Activated naive CD8-positive, alpha-beta T cell treated with anti-CD3 and anti-CD28 coated beads, Interleukin-2, amount 10 ng/mL, durations not matched to agents 7 days and 5 days (primary cell): ENCODE data around the gene ROBO1. TPM values are rescaled to one million over a fixed set of nuclear protein-coding genes. Genes with fewer than 3 reads are reported as not detected.
"Not testable (repeated sequence)": the region's sequence is repeated elsewhere in the genome, so short reads cannot be mapped to it uniquely, and the experiment has no call there.

Experiments used
- ATAC-seq: fragments of 150-1000 bp; cut with Tn5 transposase; one replicate; pipeline ENCODE4 v1.10.0; 2021; ENCODE audit warnings: low read depth, moderate library complexity
- POLR2A ChIA-PET: fragments of 350-600 bp; sonication (Branson Sonifier 250); formaldehyde crosslinking; loops from one replicate; lab custom pipeline; 2021; ENCODE audit warnings: antibody characterized with exemption; lab: Charles Lee
- DNase-seq: peaks from one replicate; pipeline ENCODE4 v3.0.0; 2021
- H3K27ac Mint-ChIP-seq: one replicate; pipeline ENCODE4 v1.8.0; 2022; ENCODE audit warnings: mild to moderate bottlenecking, mixed read lengths
- H3K27me3 Mint-ChIP-seq: one replicate; pipeline ENCODE4 v1.8.0; 2022; ENCODE audit warnings: mild to moderate bottlenecking, moderate library complexity, mixed read lengths
- H3K36me3 Mint-ChIP-seq: one replicate; pipeline ENCODE4 v1.8.0; 2021; ENCODE audit warnings: mild to moderate bottlenecking, mixed read lengths
- H3K4me1 Mint-ChIP-seq: one replicate; pipeline ENCODE4 v1.8.0; 2021; ENCODE audit warnings: mixed read lengths
- H3K4me3 Mint-ChIP-seq: one replicate; pipeline ENCODE4 v1.8.0; 2022; ENCODE audit warnings: mild to moderate bottlenecking, moderate library complexity, mixed read lengths
- H3K9me3 Mint-ChIP-seq: one replicate; pipeline ENCODE4 v1.8.0; 2021; ENCODE audit warnings: mixed read lengths
- total RNA-seq, 2 experiments: library from RNA; stranded (reverse); gene quantifications; one replicate each; pipeline ENCODE4 v1.2.3, GENCODE V29; 2021

Gene ROBO1
- total RNA-seq, 2 experiments from 2014 or later: 5.3 to 5.4 TPM

DNA sequence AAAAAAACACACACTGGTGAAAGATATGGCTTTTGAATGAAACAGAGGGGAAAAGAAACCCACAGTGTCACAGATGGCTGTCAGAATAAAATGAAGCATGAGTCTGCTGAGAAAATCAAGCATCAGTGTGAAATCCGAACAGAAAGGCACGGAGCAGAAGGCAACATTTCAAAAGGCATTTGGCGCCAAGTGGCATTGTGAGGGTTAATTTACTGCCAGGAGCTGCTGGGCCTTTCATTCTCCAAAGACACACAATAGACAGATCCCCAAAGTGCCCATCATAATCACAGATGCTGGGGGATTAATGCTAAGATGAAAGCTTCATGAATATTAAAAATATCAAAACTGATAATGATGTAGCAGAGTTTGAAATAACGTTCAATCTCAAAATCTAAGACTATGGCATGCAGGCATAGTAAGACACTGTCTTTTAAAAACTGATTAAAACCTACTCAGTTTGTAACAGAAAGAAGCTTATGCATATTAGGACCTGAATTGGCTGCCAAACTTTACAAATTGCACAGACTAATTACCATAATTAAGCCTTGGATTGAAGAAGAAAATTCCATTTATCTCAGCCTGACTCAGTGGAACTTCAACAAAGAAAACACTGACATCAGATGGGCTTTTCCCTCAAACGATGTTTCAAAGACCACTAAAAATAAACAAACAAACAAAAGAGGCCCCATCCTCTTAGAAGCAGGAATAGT, 589.2 kb downstream of the ROBO1 start:
- no peaks in the 10 kb centered on the region for H3K27me3 Mint-ChIP-seq
- POLR2A ChIA-PET: no interaction called here

DNA sequence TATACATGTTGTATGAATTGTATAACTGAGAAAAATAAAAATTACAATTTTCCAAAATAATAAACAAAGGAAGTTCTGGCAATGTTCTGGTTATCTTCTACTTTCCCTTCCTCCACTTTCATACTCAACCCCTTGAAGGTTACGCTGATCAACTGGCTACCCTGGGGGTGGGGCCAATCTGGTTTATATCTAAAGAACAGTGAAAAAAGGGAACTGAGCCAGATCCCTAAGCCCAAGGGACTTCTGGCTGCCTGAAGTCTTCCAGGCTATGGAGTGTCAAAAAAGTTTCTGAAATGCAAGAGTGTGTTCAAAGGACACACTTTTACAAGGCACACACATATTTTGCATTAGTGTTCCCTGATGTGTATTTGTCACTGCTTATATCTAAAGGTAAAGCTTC, 591.9 kb downstream of the ROBO1 start:
- Mint-ChIP-seq H3K9me3 (no peaks in the 10 kb centered on the region), H3K4me1 (no peaks in the 10 kb centered on the region), H3K27ac (no peak overlapping the region), H3K27me3 (no peaks in the 10 kb centered on the region), H3K4me3 (no peak overlapping the region), H3K36me3 (no peaks in the 10 kb centered on the region)
- POLR2A ChIA-PET: no interaction called here
- ATAC-seq (no peak), DNase-seq (no peak)

More for the DNA sequence above, 589.2 kb downstream of the ROBO1 start:
- Mint-ChIP-seq H3K4me1 (no peaks in the 10 kb centered on the region), H3K36me3 (no peaks in the 10 kb centered on the region), H3K9me3 (no peaks in the 10 kb centered on the region), H3K4me3 (no peak overlapping the region), H3K27ac (no peak overlapping the region)
- DNase-seq: no peak
- ATAC-seq: no peak

DNA sequence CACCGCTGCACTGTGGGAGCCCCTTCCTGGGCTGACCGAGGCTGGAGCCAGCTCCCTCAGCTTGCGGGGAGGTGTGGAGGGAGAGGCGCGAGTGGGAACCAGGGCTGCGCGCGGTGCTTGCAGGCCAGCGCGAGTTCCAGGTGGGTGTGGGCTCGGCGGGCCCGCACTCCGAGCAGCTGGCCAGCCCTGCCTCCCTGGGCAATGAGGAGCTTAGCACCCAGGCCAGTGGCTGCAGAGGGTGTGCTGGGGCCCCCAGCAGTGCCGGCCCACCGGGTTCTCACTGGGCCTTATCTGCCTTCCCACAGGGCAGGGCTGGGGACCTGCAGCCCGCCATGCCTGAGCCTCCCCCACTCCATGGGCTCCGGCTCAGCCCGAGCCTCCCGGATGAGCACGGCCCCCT, 594.5 kb downstream of the ROBO1 start:
- H3K27ac Mint-ChIP-seq, ATAC-seq, H3K4me1 Mint-ChIP-seq, DNase-seq, H3K27me3 Mint-ChIP-seq, POLR2A ChIA-PET, H3K4me3 Mint-ChIP-seq, H3K36me3 Mint-ChIP-seq, H3K9me3 Mint-ChIP-seq: not testable (repeated sequence)

GRCh38 chr3:79172241-79172640, 595.6 kb downstream of the ROBO1 start:
- H3K4me3 Mint-ChIP-seq: no peak overlapping the region
- no peaks in the 10 kb centered on the region for H3K4me1 Mint-ChIP-seq
- H3K9me3 Mint-ChIP-seq: no peaks in the 10 kb centered on the region
- DNase-seq (no peak), ATAC-seq (no peak)
- no peaks in the 10 kb centered on the region for H3K36me3 Mint-ChIP-seq
- POLR2A ChIA-PET: no interaction called here
- no peaks in the 10 kb centered on the region for H3K27me3 Mint-ChIP-seq
- no peak overlapping the region for H3K27ac Mint-ChIP-seq

GRCh38 chr3:79170021-79170420, 597.8 kb downstream of the ROBO1 start:
- H3K9me3 Mint-ChIP-seq: peaks cover 4% of the 10 kb centered on the region
- DNase-seq (no peak), ATAC-seq (no peak)
- no peak overlapping the region for H3K4me3 Mint-ChIP-seq
- H3K36me3 Mint-ChIP-seq: no peaks in the 10 kb centered on the region
- no peaks in the 10 kb centered on the region for H3K4me1 Mint-ChIP-seq
- H3K27ac Mint-ChIP-seq: no peak overlapping the region
- POLR2A ChIA-PET: no interaction called here
- H3K27me3 Mint-ChIP-seq: no peaks in the 10 kb centered on the region

- Mint-ChIP-seq H3K4me1 (no peaks in the 10 kb centered on the region), H3K27me3 (no peaks in the 10 kb centered on the region), H3K4me3 (no peak overlapping the region), H3K27ac (no peak overlapping the region), H3K36me3 (no peaks in the 10 kb centered on the region), H3K9me3 (peaks cover 4% of the 10 kb centered on the region)
- DNase-seq: no peak
- POLR2A ChIA-PET: no interaction called here
- ATAC-seq: no peak
Observed at GRCh38 chr3:79167651-79168416, 600.0 kb downstream of the ROBO1 start.

GRCh38 chr3:79162653-79163052, 605.1 kb downstream of the ROBO1 start:
- ATAC-seq (no peak), DNase-seq (no peak)
- Mint-ChIP-seq H3K36me3 (no peaks in the 10 kb centered on the region), H3K27ac (no peak overlapping the region), H3K4me3 (no peak overlapping the region), H3K4me1 (no peaks in the 10 kb centered on the region), H3K9me3 (peaks cover 4% of the 10 kb centered on the region), H3K27me3 (no peaks in the 10 kb centered on the region)
- POLR2A ChIA-PET: no interaction called here

GRCh38 chr3:79161941-79162340, 605.9 kb downstream of the ROBO1 start:
- H3K27ac Mint-ChIP-seq: no peak overlapping the region
- no peak for ATAC-seq
- H3K4me1 Mint-ChIP-seq: no peaks in the 10 kb centered on the region
- no peaks in the 10 kb centered on the region for H3K27me3 Mint-ChIP-seq
- H3K4me3 Mint-ChIP-seq: no peak overlapping the region
- no peaks in the 10 kb centered on the region for H3K36me3 Mint-ChIP-seq
- POLR2A ChIA-PET: no interaction called here
- peaks cover 4% of the 10 kb centered on the region for H3K9me3 Mint-ChIP-seq
- DNase-seq: no peak

DNA sequence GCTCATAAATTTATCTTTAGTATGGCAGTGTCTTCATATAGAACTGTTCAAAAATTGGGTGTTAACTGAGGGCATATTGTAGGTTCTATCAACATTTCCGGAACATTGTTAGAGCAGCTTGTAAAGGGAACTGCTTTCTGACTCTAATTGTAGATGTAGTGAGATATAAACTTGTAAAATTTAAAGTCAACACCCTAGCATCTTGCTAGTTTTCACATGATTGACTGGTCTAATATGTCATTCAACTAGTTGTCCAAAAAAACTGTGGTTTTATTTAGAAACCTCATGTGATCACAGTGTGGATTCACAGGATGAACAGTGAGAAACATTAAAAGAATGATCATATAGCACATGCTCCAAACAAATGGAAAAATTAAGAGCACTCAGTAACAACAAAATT, 607.4 kb downstream of the ROBO1 start:
- no peak overlapping the region for H3K4me3 Mint-ChIP-seq
- H3K9me3 Mint-ChIP-seq: no peaks in the 10 kb centered on the region
- POLR2A ChIA-PET: no interaction called here
- ATAC-seq: no peak
- H3K27me3 Mint-ChIP-seq: no peaks in the 10 kb centered on the region
- DNase-seq: no peak
- H3K36me3 Mint-ChIP-seq: no peaks in the 10 kb centered on the region
- no peaks in the 10 kb centered on the region for H3K4me1 Mint-ChIP-seq
- H3K27ac Mint-ChIP-seq: no peak overlapping the region

GRCh38 chr3:79159736-79160135, 608.1 kb downstream of the ROBO1 start:
- no peak overlapping the region for H3K27ac Mint-ChIP-seq
- H3K4me3 Mint-ChIP-seq: no peak overlapping the region
- no peaks in the 10 kb centered on the region for H3K27me3 Mint-ChIP-seq
- no peaks in the 10 kb centered on the region for H3K4me1 Mint-ChIP-seq
- H3K36me3 Mint-ChIP-seq: no peaks in the 10 kb centered on the region
- POLR2A ChIA-PET: no interaction called here
- no peaks in the 10 kb centered on the region for H3K9me3 Mint-ChIP-seq
- no peak for ATAC-seq
- no peak for DNase-seq

DNA sequence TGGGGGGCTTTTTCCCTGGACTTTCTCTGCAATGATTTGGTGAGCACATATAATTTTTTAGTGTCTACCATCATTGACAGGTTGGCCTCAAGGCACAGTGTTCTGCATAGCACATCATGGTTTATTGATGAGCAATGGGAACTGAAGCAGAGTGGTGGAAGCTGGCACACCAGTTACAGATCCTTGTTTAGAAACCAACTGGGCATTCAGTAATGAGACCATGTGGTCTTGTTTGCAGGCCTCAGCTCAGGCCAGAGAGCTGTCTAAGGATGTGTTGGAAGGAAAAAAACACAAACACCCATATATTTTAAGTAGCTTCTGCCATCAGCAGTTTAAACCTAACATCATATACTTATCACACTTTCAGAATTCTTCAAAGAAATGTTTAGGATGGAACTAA, 610.6 kb downstream of the ROBO1 start:
- no peak overlapping the region for H3K27ac Mint-ChIP-seq
- H3K9me3 Mint-ChIP-seq: no peaks in the 10 kb centered on the region
- H3K4me3 Mint-ChIP-seq: no peak overlapping the region
- H3K36me3 Mint-ChIP-seq: no peaks in the 10 kb centered on the region
- no peak for DNase-seq
- H3K27me3 Mint-ChIP-seq: no peaks in the 10 kb centered on the region
- POLR2A ChIA-PET: no interaction called here
- no peak for ATAC-seq
- no peaks in the 10 kb centered on the region for H3K4me1 Mint-ChIP-seq

- Mint-ChIP-seq H3K4me3 (no peak overlapping the region), H3K27ac (no peak overlapping the region), H3K27me3 (no peaks in the 10 kb centered on the region), H3K9me3 (no peaks in the 10 kb centered on the region), H3K4me1 (no peaks in the 10 kb centered on the region), H3K36me3 (no peaks in the 10 kb centered on the region)
- POLR2A ChIA-PET: no interaction called here
- no peak for DNase-seq
- ATAC-seq: no peak
Observed at GRCh38 chr3:79154865-79155264, 612.9 kb downstream of the ROBO1 start.

GRCh38 chr3:79148786-79149185, 619.0 kb downstream of the ROBO1 start:
- DNase-seq: no peak
- Mint-ChIP-seq H3K4me3 (no peak overlapping the region), H3K27me3 (no peaks in the 10 kb centered on the region), H3K27ac (no peak overlapping the region), H3K4me1 (no peaks in the 10 kb centered on the region), H3K9me3 (no peaks in the 10 kb centered on the region), H3K36me3 (no peaks in the 10 kb centered on the region)
- POLR2A ChIA-PET: no interaction called here
- no peak for ATAC-seq

DNA sequence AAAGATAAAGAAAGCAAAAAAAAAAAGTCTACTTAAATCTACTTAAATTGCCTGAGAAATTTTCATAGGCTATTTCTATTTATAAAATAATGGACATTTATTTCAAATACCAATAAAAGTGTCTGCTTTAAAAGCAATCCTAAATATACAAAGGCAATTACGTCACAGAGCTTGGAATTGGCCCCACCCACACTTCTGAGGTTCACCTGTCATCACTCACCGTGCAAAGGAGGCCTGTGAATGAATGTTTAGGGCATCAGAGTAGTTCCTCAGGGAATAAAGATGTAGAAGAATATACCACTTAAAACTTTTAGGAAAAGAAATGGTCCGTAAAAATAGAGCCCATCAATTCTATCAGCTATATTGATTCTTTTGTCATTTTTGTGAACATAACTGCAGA, 621.8 kb downstream of the ROBO1 start:
- no peaks in the 10 kb centered on the region for H3K36me3 Mint-ChIP-seq
- POLR2A ChIA-PET: no interaction called here
- H3K27ac Mint-ChIP-seq: no peak overlapping the region
- no peak for ATAC-seq
- H3K9me3 Mint-ChIP-seq: no peaks in the 10 kb centered on the region
- H3K4me1 Mint-ChIP-seq: no peaks in the 10 kb centered on the region
- no peak for DNase-seq
- H3K4me3 Mint-ChIP-seq: no peak overlapping the region
- H3K27me3 Mint-ChIP-seq: no peaks in the 10 kb centered on the region
